VCaP (cell line): ENCODE measurements around the gene SGO1.

Experiments used
- H3K27ac ChIP-seq: fragments of 450-650 bp; 2 replicates; pipeline ENCODE4 v1.5.1; 2017
- TF ChIP-seq, protein P1 (sequence below): fragments of 450-650 bp; conservative IDR thresholded peaks from 2 replicates; pipeline ENCODE4 v1.5.1; 2017; ENCODE audit warnings: mild to moderate bottlenecking, moderate library complexity

The SGO1 gene

DNA sequence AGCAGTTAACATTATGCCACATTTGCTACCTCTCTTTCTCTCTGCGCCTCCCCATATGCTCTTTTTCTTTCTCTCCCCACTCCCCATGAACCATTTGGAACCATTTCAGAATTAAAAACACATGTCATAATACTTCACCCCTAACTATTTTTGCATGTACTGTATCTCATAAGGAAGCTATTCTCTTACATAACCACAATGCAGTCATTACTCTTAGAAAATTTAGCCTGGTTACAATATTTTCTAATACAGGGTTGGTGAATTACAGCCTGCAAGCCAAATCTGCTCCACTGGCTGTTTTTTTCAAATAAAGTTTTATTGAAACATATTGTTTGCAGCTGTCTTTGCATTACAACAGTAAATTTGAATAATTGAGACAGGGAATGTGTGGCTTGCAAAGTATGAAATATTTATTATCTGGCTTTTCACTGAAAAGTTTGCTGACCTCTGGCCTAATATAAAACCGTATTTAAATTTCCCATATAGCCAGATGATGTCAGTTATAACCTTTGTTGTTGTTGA lies 62.8 kb downstream of the SGO1 start:
- TF ChIP-seq, protein P1, sequence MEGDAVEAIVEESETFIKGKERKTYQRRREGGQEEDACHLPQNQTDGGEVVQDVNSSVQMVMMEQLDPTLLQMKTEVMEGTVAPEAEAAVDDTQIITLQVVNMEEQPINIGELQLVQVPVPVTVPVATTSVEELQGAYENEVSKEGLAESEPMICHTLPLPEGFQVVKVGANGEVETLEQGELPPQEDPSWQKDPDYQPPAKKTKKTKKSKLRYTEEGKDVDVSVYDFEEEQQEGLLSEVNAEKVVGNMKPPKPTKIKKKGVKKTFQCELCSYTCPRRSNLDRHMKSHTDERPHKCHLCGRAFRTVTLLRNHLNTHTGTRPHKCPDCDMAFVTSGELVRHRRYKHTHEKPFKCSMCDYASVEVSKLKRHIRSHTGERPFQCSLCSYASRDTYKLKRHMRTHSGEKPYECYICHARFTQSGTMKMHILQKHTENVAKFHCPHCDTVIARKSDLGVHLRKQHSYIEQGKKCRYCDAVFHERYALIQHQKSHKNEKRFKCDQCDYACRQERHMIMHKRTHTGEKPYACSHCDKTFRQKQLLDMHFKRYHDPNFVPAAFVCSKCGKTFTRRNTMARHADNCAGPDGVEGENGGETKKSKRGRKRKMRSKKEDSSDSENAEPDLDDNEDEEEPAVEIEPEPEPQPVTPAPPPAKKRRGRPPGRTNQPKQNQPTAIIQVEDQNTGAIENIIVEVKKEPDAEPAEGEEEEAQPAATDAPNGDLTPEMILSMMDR: no peak
- H3K27ac ChIP-seq: no peak overlapping the region

GRCh38 chr3:20121088-20121487 lies 64.9 kb downstream of the SGO1 start:
- TF ChIP-seq, protein P1: no peak
- H3K27ac ChIP-seq: no peak overlapping the region
